ENCODE data around the gene UTF1.

Gene UTF1

DNA sequence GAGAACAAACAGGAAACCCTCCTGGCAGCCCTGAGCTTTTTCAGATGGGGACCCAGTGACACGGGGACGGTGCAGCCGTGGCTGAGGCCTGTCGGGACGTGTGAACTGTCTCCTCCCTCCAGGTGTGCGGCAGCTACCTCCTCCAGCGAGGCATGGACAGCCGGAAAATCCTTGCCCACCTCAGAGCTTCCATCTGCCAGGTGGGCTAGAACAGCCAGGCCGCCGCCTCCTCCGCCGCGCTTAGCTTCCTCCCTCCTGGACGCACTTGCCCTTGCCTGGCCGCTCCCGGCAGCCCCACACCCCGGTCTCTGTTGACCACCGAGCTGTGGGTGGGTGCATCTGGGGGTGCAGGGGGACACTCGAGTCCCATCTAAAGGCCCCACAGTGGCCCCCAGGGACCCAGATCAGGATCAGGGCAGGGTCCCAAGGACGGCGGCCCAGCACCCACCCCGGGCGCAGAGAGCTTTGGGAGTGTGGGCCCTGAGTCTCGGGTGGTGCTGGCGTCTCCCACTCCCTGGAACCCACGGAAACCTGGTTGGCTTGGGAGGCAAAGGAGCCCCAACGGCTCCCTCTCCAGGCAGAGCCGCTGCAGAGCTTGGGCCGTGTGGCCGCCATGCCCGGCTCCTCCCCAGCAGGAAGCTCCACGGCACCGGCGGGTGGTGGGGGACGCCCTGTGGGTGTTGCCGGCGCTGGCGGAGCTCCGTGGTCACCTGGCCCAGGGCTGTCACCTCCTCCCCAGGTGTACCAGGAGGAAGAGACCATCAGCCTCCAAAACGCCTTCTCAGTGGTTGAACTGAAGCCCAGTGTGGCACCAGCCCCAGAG, 32.9 kb upstream of the UTF1 start:
- no peak for DNase-seq

DNA sequence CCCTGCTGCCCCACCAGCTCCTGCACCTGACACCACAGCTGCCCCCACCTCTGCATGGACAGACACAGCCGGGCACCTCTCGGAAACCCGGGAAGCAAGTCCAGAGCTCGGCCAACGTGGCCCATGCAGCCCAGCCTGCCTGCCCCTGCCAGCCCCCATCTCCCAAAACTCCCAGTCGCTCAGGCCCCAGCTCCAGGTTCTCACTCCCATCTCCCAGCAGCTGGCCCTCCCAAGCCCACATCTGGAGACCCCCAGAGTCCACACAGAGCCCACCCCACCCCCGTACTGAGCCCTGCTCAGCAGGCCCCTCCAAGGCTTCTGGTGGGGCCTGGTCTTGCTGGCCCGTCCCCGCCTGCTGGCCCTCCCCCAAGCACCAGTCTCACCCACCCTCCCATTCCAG, 32.2 kb upstream of the UTF1 start:
- DNase-seq: no peak

DNA sequence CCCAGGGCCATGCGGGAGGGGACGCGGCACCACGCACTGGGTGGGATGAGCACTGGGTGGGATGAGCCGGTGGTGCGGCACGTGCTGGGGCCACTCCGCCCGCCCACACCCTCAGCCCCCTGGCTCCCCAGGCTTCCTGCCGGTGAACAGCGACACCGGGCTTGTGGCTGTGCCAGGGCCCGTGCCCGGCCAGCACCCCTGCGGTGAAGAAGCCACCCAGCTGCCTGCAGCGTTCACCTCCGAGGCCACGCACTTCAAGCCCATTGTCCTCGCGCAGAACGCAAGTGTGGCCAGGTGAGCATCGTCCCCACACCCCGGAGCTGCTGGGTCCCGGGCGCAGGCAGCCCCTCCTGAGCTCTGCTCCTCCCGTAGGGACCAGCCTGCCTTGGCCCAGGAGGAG, 31.8 kb upstream of the UTF1 start:
- DNase-seq: no peak

DNA sequence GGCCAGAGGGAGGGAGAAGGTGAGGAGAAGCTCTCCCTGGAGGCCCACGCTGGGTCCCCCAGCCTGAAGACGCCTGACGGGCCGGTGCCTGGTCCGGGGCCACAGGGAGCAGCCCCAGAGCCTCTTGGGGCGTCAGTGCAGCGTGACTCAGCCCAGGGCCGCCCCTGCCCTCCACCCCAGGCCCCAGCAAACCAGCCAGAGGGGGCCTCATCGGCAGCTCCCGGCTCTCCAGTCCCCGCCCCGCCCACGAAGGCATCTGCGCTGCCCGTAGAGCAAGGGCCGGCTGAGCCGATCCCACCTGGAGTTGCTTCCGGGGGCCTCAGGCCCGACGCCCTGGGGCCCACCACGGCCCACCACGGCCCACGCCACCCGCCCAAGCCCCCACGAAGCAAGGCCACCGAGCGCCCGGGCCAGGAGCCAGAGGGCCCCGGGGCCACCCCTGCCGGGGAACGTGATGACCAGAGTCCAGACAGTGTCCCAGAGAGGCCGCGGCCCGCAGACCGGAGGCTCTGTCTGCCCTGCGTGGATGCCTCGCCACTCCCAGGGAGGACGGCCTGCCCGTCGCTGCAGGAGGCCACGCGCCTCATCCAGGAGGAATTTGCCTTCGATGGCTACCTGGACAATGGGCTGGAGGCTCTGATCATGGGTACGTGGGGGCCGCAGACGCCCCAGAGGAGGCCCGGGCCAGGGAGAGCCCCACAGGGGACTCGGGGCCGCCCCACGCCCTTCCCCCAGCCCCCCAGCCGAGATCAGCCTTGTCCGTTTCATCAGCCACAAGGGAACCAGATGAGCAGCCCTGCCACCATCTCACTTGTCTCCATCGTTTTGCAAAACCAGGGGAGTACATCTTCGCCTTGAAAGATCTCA, 31.2 kb upstream of the UTF1 start:
- no peak for DNase-seq

DNA sequence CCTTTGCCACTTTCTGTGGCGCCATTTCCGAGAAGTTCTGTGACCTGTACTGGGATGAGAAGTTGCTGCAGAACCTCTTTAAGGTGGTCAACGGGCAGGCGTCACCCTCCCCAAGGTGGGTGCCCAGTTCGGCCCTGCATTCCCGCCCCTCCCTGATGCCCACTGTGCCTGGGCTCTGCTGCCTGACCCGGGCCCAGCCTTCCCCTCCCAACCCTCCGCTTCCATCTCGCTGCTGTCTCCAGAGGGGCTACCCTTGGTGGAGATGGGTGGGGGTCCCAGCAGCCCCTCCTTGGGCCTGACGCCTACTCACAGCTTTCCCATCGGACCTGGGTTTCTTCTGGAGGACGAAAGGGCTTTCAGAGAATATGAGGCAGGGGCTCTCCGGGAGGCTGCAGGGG, 30.5 kb upstream of the UTF1 start:
- no peak for DNase-seq

DNA sequence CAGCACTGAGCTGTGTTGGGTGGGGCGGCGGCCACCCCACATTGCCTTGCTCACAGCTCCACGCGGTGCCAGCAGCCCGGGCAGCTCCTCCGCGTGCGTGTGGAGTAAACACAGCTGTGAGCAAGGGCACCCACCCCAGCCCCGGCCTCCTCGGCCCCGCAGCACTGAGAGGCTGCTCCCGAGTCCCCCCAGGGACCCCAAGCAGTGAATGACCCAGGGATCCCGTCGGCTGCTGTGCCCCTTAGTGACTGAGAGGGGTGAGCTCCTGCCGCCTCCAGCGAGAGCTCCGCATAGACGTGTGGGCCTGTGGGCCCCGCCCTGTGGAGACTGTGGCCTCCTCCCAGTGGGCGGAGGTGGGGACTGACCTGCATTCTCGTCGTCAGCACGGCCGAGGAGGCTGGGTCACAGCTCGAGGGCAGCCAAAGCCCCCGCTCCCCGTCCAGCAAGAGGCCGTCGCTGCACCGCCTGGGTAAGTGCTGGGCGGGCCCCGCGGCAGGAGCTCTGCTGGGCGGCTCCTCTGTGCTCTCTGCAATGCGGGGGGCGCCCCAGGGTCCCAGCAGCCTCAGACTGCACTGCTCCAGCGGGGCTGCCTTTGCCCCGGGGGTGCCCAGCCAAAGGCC, 29.9 kb upstream of the UTF1 start:
- DNase-seq: no peak

DNA sequence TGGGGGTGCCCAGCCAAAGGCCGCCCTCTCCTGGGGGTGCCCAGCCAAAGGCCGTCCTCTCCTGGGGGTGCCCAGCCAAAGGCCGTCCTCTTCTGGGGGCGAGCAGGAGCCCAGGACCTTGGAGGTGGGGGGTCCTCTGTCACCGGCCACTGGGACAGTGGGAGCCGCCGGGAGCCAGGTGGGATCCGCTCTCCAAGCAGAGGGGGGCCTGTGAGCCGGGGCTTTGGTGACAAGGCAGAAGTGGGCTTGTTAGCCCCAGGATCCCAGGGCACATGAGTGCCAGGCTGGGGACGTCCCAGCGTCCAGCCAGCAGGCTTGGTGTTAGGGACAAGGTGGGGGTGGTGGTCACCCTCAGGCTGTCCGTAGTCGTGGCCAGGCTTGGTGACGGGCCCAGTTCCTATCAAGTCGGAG, 29.4 kb upstream of the UTF1 start:
- no peak for DNase-seq

DNA sequence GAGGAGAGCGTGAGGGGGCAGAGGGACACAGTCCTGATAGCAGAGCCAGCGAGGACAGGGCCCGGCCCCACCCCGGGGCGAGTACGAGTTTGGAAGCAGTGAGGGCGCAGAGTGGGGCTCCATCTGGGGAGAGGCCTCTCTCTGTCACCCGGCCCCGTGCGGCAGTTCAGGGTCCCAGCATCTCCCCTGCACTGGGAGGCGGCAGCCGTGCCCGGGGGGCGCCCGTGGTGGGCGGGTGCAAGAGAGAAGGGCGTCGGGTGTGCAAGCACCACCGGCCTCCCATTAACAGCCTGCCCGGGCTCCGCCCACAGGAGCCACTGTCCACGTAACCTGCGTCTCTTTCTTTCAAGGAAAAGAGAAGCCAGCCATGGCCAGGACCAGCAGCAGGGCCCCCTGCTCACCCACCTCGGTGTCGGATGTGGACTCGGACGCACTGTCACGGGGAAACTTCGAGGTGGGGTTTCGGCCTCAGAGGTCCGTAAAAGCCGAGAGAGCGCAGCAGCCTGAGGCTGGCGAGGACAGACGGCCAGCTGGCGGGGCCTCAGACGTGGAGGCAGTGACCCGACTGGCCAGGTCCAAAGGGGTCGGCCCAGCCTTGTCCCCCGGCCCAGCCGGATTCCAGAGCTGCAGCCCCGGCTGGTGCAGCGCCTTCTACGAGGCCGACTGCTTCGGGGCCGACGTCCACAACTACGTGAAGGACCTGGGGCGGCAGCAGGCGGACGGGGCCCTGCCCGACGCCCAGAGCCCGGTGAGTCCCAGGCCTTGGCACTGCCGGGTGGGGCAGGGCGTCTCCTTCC, 28.7 kb upstream of the UTF1 start:
- DNase-seq: no peak

DNA sequence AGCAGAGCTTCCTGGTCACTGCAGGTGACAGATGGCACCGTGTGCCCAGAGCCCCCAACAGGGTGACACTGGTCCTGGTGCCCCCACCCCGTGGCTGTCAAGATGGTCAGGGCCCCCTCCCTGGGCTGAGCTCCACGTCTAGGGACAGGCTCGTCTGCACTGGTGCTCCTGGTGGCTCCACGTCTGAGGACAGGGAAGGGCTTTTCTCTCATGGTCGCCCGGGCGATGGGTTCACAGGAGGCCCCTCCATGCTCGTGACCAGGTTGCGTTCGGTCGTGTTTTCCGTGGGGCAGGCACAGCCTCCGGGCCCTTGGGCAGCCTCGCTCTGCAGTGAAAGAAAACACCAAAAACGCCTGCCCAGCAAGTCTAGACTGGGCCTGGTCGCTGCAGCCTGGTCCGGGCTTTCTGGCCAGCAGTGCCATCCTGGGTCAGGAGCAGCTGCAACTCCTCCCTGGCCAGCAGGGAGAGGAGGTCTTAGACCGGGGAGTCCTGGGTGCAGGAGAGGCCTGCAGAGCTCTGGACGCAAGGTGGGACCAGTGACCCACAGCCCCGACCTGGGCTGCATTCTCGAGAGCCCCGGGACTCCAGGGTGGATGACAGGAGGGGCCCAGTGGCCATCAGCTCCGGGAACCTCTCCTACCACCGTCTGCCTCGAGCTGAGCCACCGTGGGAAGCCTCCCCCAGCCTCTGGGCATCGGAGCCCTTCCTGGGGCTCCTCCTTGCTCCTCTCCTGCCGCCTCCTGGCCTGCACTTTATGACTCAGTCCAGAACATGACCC, 27.9 kb upstream of the UTF1 start:
- no peak for DNase-seq

DNA sequence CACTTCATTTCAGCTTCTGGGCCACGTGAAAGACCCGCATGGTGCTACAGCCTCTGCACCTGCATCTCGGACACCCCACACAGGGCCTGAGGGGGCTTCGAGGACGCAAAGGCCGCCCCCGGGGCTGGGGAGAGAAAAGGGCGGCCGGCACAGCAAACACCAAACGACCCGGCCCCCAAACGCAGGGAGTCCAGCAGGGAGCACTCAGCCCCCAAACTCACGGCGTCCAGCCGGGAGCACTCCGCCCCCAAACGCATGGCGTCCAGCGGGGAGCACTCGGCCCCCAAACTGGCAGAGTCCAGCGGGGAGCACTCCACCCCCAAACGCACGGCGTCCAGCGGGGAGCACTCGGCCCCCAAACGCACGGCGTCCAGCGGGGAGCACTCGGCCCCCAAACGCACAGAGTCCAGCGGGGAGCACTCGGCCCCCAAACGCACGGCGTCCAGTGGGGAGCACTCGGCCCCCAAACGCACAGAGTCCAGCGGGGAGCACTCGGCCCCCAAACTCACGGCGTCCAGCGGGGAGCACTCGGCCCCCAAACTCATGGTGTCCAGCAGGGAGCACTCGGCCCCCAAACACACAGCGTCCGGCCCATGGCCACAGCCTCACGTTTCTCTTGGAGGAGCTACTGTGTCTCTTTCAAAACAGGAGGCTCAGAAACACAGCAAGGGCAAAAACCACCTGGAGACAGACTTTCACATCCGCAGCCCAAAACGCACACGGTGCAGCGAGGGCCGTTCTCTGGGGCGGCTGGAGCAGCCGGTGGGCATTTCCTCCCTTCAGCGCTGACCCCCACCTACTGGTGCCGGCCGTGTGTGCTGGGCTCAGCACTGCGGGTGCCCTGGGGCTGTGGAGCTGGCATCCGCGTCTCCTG, 27.0 kb upstream of the UTF1 start:
- no peak for DNase-seq

DNA sequence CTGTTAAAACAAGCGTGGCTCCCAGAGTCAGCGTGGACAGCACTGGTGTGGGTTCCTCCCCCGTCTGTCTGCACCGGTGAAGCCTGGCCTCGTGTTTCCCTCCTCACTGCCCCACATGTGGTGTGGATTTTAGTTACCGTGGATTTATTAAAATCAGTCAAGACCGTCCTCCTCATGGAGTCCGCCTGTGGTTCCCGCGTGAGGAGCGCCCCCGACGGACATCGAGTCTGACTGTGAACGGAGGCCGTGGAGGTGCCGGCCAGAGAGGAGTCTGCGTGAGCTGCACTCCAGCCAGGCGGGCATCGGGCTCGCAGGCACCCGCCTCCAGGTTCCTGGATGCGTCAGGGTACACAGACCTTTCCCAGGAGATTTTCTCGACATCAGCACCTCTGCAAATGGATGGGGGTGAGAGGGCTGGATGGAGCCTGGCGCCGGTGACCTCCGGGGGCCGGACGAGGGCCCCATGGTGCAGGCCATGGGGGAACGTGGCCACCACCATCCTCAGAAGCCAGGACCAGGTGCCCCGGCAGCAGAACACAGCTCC, 26.3 kb upstream of the UTF1 start:
- no peak for DNase-seq

DNA sequence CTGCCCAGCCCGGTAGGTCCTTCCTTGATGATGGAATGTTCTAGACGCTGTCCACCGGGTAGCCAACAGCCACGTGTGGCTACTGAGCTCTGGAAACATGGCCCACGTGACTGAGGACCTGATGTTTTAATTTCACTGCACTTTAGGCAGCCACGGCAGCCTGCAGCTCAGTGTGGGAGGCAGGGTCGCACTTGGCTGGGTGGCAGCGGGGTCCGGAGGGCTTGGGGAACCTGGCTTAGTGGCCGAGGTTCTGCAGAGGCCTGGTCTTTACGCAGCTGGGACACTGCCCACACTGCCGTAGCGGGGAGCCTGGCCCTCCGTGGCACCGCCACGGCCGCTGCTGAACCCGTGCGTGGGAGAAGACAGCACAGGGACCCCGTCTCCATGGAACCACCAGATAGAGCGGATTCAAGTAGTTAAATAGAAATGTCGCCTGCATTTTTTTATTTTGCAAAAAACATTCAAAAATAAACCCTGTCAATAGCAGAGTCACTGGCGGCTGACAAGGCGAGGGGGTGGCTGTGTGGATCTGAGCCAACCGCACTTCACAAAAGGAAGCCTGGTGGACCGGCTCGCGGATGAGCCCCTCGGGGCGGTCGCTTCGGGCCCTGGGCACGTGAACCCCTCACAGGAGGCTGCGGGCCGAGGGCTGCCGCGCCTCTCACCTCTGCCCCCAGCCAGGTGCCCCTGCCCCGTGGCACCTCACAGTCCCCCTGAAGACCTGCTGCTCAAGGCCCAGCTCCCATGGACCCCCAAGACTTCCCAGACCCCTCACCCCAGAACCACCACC, 25.6 kb upstream of the UTF1 start:
- DNase-seq: no peak

DNA sequence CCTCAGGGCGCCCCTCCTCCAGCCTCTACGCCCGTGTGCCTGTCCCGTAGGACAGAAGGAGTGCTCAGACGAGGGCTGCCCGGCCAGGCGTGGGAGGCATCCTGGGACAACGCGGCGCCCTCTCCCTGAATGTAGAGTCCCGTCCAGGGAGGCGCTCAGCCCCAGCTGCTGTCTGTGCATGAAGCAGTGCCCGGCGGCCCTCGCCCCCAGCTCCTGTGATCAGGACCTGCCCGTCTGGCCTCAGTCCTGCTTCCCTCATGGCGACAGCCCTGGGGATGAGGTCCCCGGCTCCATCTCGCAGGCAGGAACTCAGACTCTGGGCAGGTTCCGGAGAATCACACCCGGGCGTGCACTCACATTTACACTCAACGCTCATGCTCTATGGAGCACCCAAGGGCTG, 24.9 kb upstream of the UTF1 start:
- DNase-seq: no peak

DNA sequence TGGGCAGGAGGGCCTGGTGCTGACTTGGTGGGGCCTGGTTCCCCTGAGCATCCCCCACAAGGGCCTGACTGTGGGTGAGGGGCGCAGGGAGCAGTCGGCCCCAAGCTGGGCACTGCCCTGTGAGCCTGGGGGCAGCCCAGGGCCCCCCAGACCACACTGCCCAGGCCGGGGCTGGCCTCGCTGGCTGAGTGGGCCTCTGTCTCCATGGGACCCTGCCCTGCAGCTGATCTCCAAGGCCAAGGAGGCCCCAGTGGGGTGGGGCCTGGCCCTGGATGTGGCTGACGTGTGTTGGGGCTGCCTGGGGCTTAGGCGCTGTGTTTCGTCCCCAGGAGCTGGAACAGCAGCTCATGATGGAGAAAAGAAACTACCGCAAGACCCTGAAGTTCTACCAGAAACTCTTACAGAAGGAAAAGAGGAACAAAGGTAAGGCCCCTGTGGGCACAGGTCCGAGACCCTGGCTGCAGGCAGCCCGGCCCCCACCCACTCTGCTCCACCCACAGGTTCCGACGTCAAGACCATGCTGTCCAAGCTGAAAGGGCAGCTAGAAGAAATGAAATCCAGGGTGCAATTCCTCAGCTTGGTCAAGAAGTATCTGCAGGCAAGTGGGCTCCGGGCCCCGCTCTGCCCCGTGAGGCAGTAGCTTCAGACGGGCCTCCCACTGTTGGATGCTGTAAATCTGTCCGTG, 23.5 kb upstream of the UTF1 start:
- DNase-seq: no peak

DNA sequence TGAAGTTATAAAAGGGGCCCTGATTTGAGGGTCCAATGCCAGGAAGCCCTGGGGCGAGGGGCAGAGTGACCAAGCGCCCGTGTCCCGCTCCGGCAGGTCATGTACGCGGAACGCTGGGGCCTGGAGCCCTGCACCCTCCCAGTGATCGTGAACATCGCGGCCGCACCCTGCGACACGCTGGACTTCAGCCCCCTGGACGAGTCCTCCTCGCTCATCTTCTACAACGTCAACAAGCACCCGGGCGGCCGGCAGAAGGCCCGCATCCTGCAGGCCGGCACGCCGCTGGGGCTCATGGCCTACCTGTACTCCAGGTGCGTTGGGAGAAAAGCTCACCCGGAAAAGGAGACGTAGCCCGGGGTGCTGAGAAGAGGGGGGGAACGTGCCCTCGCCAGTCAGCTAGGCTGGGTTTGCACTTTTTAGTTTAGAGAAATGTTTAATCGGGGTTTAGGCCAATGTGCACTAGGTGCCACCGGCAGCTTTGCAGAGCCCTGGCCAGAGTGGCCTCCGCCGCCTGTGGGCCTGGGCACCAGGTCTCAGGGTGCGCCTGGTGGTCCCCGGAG, 22.9 kb upstream of the UTF1 start:
- no peak for DNase-seq

DNA sequence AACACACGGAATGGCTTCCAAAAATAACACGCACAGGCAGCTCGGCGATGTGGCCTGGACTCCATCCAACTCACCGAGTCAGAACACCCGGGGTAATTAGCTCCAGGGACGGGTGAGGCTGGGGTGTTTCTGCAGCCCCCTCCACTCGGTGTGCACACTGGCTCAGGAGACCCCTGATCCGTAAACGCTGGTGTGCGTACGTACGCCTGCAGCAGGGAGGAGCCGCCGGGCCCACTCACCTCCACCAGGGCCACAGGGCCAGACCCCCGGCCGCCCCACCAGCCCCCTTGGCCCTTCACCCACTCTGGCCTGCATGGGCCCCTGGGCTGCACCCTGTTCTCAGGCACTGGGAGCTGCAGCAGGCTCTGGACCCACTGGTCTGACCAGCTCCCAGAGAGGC, 22.4 kb upstream of the UTF1 start:
- DNase-seq: no peak

DNA sequence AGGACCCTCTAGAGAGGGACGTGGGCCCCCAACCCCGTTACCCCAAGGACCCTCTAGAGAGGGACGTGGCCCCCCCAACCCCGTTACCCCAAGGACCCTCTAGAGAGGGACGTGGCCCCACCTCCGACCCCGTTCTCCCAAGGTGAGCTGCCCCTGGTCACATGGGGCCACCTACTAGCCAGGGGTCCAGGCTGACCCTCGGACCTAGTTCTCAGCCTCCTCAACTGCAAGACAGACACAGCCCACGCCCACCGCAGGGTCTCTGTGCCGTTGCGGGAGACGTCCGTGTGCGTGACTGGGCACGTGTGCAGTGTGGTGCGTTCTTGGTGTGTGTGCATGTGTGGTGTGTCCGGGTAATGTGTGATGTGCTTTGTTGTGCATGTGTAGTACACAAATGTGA, 21.6 kb upstream of the UTF1 start:
- DNase-seq: no peak

DNA sequence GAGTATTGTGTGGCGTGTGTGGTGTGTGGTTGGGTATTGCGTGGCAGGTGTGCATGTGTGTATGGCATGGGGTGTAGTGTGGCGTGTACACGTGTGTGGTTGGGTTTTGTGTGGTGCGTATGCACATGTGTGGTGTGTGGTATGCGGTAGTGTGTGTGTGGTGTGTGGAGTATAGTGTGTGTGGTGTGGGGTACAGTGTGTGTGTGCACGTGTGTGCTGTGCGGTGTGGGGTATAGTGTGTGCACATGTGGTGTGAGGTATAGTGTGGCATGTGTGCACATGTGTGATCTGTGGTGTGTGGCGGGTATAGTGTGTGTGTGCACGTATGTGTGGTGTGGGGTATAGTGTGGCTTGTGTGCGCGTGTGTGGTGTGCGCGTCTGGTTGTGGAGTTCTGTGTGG, 20.9 kb upstream of the UTF1 start:
- no peak for DNase-seq

DNA sequence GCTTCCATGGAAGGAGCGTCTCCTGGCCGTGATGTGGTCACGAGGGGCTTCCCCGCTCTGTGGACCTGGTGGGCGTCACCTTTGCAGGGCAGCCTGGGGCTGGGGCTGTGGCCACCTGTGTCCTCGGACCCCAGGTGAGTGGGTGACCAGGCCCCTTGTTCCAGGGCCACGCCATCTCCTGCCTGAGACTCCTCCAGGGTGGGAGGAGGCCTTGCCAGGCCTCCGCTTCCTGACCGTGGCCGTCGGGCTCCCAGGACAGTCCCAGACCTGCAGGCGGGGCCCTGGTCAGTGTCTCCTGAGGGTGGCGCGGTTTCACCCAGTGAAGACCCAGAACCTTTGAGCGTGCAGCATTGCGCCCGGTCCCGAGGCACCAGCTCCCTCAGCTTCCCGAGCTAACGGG, 20.4 kb upstream of the UTF1 start:
- no peak for DNase-seq
